HG02973 (cell line): ENCODE data around the gene DLL4.
"Not testable (repeated sequence)": the region's sequence is repeated elsewhere in the genome, so short reads cannot be mapped to it uniquely, and the experiment has no call there.

ENCODE experiments used
- ATAC-seq: cut with Tn5 transposase; IDR thresholded peaks from one replicate; pipeline ENCODE4 v1.9.1; 2021; ENCODE audit warnings: moderate library complexity; ENCODE audit not compliant: unreplicated experiment

DLL4 gene

DNA sequence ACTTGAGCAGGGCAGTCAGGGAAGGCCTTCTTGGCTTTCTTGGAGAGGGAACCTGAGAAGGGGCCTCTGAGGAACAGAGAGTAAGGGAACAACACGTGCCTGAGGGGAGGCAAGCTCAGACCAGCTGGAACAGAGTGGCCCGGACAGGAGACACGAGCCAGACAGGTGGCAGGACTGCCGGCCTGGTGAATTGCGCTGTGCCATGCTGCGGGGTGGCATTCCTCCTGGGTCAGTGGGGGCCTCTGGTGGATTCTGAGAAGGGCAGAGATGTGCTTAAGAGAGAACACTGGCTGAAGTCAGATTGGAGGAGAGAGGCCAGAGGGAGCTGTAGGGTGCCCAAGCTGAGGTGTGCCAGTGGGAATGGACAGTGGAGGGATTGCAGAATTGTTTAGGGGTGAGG lies 29.0 kb downstream of the DLL4 start:
- no peak for ATAC-seq

DNA sequence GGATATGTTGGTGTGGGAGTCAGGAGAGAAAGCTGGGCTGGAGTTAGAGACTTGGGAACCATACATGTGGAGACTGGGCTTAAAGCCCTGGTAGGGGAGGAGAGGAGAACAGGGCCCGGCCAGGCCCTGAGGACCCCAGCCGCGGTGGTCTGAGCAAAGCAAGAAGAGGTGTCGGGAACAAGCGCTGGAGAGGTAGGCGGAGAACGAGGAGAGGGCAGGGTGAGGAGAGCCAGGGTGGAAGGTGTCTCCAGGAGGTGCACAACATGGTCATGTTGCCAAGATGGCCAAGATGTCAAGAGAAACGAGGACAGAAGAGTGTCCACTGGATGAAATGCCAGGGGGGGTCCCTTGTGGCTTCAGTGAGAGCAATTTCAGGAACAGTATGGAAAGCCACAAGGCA lies 29.6 kb downstream of the DLL4 start:
- ATAC-seq = no peak

GRCh38 chr15:40959331-40960141 lies 30.4 kb downstream of the DLL4 start:
- ATAC-seq = no peak

GRCh38 chr15:40960151-40960885 lies 31.2 kb downstream of the DLL4 start:
- ATAC-seq = no peak

GRCh38 chr15:40960925-40961324 lies 31.8 kb downstream of the DLL4 start:
- ATAC-seq = no peak

DNA sequence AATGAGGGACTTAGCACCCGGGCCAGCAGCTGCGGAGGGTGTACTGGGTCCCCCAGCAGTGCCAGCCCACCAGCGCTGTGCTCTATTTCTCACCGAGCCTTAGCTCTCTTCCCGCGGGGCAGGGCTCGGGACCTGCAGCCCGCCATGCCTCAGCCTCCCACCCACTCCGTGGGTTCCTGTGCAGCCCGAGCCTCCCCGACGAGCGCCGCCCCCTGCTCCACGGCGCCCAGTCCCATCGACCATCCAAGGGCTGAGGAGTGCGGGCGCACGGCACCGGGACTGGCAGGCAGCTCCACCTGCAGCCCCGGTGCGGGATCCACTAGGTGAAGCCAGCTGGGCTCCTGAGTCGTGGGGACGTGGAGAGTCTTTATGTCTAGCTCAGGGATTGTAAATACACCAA lies 32.6 kb downstream of the DLL4 start:
- not testable (repeated sequence) for ATAC-seq

GRCh38 chr15:40962317-40962716 lies 33.2 kb downstream of the DLL4 start:
- ATAC-seq = not testable (repeated sequence)

GRCh38 chr15:40963201-40963600 lies 34.1 kb downstream of the DLL4 start:
- no peak for ATAC-seq

DNA sequence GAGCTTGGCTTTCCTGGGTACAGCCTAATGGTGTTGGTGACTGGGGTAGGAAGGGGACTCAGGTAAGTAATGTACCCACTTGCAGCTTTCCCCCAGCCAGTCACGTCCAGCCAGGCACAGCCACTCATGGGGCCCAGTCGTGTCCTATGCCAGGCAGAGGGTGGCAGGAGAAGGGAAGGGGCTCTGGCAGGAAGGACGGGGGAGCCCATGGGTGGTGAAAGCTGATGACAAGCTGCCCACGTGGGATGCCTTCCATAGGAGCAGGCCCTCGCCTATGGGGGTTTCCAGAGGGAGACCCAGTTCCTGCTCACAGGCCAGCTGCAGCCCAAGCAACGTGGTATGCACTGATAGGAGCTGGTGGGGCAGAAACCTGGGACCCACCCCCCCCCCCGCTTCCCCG lies 34.9 kb downstream of the DLL4 start:
- no peak for ATAC-seq

- no peak for ATAC-seq
These were observed 35.5 kb downstream of the DLL4 start for GRCh38 chr15:40964634-40965033.

- ATAC-seq = no peak
These were observed 39.3 kb downstream of the DLL4 start for GRCh38 chr15:40968290-40969085.

GRCh38 chr15:40969363-40969762 lies 40.2 kb downstream of the DLL4 start:
- ATAC-seq = no peak

GRCh38 chr15:40974879-40975278 lies 45.7 kb downstream of the DLL4 start:
- no peak for ATAC-seq

DNA sequence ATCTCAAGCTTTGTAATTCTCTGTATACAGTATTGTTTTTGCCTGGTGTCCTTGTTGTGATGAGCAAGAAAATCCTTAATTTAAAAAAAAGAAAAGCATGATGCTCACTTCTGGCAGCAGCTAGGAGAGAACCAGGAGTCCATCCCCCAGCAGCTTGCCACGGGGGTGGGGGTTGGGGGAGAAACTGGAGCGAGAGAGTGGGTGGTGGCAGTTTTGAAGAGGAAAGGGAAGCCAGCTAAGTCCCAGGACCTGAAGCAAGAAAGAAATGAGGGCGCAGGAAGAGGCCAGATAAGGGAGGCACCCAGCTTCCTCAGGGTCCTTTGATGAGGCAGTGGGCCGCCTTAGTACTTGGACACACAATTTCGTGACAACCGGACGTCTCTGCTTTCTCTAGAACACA lies 47.7 kb downstream of the DLL4 start:
- ATAC-seq = no peak

DNA sequence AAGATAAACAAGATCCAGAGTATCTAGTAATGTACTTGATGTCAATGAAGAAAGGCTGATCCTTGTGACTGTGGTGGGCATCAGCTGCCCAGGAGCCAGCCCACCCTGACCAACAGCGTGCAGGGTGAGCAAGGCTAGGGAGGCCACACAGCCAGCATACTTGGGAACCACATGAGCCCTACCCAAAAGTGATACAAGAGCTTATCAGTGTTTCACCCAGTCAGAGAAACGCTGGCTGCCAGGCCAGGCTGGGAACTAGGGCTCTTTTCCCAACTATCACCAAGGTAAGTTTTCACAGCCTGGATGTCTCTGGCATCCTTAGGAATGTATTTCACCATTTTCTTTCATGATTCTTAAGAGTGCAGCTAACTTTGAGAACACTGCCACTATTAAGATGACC lies 49.0 kb downstream of the DLL4 start:
- no peak for ATAC-seq

- ATAC-seq = no peak
These were observed 49.4 kb downstream of the DLL4 start for GRCh38 chr15:40978562-40978961.

DNA sequence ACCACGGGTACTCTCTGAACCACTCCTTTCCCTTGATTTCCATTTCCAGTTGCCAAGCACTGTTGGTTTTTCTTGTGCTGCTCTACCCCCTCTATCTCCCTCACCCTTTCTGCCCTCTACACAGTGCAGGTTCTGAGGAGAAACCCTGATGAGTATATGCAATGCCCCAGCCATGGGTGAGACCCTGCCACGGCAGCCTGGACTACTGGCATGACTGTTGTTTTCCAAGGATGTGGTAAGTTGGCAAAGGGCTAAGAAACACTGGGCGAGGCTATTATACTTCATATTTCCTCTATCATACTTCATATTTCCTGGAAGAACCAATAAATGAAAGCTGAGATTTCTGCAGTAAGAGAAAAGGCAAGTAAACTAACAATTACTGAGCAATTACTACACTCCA lies 52.0 kb downstream of the DLL4 start:
- no peak for ATAC-seq

DNA sequence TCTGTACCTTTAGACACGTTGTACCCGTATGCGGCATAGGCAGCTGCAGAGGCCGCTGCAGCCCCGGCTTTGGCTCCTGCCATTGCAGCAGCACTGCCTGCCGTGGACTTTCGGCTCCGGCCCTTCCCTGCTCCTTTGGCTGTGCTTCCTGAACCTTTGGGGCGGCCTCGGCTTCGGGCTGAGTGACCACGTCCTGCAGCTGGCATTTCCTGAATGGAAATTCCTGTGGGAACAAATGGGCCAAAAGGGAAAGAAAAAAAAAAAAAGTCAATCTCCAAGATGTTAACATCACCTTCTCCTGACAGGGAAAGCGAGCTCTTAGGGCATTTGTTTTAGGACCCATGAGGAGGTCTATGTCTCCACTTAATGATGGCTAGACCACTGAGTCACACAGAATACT lies 53.7 kb downstream of the DLL4 start:
- no peak for ATAC-seq

GRCh38 chr15:40984406-40984805 lies 55.3 kb downstream of the DLL4 start:
- ATAC-seq = no peak

GRCh38 chr15:40984964-40985363 lies 55.8 kb downstream of the DLL4 start:
- ATAC-seq = no peak

DNA sequence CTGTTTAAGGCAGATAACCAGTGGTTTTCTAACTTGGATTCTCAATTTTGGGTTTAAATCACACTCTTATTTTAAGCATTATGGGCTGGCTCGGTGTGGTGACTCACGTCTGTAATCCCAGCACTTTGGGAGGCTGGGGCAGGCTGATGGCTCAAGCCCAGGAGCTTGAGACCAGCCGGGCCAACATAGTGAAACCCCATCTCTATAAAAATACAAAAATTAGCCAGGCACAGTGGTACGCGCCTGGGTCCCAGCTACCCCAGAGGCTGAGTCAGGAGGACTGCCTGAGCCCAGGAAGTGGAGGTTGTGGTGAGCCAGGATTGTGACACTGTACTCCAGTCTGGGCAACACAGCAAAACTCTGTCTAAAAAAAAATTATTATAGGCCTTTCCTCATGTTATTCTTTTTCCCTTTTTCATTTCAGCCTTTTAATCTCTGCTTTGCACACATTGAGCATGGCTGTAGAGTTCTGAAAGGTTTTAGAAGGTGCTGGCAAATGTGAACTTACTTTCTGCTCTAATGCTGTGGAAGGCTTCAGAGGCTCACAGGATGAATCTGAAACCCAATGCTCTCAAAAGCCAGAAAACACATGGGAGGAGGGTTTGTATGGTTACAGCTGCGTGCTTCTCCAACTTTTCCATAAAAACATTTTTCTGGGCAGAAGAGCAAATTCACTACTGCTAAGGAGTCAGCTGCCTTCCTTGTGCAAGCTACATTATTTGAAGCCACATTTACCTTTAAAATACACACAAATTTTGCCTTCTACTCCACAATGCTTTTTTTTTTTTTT lies 56.6 kb downstream of the DLL4 start:
- ATAC-seq = no peak
